Mesenteric fat pad (tissue), 1 donor: Measurements from ENCODE around the gene CCDC177. TPM values are rescaled to one million over a fixed set of nuclear protein-coding genes. Genes with fewer than 3 reads are reported as not detected.

ENCODE experiments used
- DNase-seq: peaks from one replicate; pipeline ENCODE4 v3.0.0-alpha.2; 2020; ENCODE audit warnings: low spot score
- long read RNA-seq: library from polyadenylated mRNA; unstranded; transcript quantifications from one replicate; pipeline ENCODE4 v2.0.0, GENCODE V29; 2020
- total RNA-seq: library from RNA; stranded (reverse); fragmentation: NEBNext Ultra II Directional; extraction: Animal tissue kit (Norgen Biotek cat#: 25700); gene quantifications from one replicate; pipeline ENCODE4 v1.2.1, GENCODE V29; 2021
- donor health status: DM: yes; HTN: yes; CAD: no.

The CCDC177 gene
- total RNA-seq = not detected
- long read RNA-seq = 0 reads

DNA sequence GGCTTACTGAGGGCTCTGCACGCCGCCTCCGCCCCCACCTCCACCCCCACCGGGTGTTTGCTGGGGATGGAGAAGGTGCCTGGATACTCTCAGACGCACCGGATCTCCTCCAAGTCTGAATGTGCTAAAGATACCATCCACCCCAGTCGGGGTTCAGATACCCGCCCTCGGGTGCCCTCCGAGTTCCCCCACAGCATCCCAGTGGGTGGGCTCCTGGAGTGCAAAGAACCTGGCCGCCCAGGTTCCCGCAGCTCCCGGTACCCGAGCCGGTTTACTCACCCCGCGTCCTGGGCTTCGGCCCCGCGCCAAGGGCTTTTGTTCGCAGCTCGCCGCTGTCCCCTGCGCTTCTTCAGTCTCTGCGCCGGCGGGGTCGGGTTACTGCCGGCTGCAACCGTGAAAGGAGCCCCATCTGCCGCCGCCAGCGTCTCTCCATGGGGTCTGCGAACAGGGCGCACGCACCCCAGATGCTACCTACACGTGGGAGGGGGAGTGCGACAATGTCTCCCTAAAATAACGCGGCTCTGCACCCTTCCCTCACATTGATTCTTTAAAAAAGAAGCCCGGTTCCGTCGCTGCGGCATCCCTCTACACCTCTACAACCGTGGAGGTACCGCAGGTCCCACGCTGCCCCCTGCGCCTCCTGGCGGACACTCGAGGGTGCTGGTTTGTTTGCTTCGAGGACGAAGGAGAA is at the start of gene CCDC177:
Gene CCDC177 (minus strand): TSS at position 609 of the 691 bp plus-strand sequence. CDS start 1,249 bp downstream, outside the sequence.
- no peak for DNase-seq

DNA sequence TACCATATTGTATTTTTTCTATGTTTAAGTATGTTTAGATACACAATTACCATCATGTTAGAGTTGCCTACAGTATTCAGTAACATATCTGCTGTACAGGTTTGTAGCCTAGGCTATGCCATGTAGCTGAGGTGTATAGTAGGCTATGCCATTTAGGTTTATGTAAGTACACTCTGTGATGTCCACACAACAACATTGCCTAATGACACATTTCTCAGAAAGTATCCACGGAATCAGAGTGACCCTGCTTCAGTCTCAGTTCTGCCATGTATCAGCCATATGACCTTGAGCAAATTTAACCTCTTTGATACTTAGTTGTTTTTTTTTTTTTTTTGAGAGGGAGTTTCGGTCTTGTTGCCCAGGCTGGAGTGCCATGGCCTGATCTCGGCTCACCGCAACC is 49.5 kb upstream of the CCDC177 start:
- DNase-seq = no peak

DNA sequence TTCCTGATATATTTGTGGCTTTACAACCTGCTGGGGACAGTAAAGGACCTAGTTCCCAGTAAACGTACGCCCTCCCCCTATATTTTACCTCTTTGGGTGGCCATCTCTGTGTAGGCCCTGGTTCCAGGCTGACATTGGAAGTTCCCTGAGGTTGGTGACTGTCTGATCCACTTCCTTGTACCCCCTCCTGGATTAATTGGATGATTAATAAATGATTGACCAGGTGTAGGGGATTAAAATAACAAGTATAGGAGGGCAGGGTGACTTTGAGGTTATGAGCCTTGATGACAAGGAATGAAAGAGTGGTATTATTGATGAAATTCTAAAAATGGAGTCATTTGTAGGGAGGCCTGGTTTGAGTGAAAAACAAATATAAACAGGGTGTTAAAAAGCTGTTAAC is 46.3 kb upstream of the CCDC177 start:
- DNase-seq = no peak

DNA sequence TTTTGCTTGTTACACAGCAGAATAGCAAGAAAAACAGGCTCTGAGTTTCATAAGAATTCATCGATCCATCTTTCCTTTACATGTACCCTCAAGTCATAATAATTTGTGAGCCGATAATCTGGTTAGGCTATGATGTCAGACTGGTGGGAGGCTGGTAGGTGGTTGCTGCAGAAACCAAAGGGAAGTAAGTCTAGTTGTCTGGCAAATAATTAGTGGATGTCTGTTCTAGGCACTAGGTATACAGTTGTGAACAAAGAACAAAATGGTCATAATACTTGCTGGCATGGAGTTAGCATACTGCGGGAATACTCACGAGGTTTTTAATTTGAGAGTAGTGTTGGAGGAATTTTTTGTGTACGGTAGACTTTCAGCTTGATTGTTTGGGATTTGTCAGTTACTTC is 45.5 kb upstream of the CCDC177 start:
- no peak for DNase-seq

DNA sequence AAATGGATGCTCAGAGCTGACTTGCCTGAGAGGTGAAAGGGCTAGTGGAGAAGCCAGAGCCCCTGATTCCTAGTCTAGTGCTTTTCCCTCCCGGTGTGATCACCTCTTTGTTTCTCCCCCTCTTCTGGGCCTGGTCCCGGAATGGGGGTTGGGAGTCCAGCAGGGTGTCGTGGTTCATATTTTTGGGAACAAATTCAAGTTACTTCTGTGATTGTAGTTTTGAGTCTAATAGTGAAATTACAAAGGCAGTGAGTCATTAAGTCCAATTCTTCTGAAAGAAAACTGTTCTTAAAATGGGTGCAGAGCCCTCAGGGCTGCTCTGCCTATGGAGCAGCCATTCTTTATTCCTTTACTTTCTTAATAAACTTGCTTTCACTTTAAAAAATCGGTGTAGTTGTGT is 44.3 kb upstream of the CCDC177 start:
- no peak for DNase-seq

DNA sequence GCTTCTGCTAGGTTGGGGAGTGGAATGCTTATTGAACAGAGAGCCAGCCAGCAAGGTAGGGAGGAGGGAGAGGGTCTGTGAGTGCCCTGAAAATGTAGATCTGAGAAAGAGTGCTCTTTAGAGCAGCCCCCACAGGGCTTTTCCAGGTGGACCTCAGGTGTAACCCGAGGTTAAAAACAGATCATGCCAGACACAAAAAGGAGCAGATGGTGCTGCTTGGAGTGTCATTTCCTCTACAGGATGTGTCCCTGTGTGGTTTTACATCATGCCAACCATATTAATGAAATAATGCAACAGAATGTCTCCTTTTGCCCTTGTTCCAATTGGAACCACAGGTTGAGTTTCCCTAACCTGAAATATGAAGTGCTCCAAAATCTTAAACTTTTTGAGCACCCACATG is 43.1 kb upstream of the CCDC177 start:
- no peak for DNase-seq

DNA sequence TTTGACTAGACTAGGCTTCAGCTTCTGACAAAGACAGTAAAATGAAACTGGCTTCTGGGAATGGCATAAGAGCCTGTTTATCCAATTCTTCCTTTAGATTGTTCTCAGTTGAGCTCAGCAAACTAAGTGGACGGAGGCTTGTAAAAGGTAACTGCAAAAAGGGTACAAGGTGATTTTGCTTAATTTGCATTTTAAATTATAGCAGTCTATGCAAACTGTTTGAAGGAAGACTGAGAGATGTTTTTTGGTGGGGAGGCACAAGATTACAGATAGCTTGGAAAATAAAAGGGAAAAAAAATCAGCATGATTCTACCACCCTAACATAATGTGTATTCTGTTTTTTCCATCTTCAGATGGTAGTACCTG is 41.7 kb upstream of the CCDC177 start:
- DNase-seq = no peak

DNA sequence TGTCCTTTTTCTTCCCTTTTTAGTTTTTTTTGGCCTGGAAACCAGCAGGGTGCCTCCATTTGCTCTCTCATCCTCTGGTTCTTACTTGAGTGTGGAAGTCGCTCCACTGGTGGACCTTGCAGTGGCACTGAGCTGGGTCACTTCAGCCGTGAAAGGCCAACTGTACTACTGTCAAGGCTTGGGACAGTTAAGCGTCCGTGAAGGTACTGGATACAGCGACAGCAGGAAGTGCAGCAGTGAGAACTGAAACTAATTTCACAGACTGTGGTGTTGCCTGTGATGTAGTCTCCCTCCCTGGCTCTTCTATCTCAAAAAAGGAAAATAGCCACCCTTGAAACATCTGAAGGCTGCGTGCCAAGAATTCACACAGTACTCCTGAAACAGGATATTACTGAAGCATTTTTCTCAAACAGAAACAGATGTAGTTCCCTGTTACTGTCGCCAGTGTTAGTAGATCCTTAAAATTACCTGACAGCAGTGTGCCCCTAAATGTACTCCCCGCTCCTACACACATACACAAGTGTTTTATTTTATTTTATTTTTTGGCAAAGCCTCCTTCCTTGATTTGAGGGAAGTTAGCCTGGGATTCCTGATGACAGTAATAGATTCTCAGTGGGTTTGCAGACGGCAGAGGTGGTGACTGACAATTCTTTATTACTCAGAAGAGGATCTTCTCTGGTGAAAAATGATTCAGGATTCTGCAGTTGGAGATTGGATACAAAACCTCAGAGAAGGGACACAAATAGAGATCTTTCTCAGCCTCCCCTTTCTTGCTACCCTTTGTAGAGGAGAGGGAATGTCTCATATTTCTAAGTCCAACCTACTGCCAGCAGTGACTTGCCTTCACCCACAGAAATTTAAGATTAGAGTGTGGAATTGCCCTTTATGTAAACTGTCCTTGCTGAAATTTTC is 41.1 kb upstream of the CCDC177 start:
- DNase-seq = no peak

DNA sequence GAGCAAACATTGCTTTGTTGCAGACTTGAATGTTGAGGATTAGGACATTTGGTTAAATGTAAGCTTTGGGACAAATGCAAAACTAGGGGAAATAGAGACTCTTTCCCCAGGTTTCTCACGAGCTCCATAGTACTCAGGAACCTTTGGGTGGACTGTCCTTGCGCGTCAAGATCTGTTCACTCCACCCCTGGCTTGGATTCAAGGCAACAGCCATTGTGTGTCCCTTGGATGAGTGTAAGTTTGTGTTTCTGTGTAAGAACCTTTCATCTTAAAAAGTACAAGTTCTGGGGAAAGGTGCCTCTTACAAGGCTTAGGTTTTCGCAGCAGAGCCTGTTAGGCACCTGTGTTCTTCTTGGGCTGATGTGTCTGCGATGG is 40.4 kb upstream of the CCDC177 start:
- DNase-seq = no peak

DNA sequence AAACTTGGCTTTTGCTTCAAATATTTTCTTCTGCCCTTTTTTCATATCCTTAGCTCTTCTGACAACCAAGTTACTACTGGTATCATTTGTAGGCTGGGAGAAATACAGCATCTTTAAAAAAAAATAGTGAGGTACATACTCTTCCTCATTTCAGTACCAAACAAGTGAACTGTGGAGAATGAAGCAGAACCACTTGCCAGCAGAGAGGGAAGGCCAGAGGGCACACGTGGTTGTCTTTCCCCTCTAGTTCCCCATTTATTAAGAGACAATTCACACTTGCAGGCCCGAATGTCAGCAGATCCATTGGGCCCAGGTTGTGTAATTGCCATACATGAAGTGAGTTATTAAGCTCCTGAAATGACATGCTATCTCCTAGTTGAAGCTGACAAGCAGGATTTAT is 39.9 kb upstream of the CCDC177 start:
- DNase-seq = no peak

DNA sequence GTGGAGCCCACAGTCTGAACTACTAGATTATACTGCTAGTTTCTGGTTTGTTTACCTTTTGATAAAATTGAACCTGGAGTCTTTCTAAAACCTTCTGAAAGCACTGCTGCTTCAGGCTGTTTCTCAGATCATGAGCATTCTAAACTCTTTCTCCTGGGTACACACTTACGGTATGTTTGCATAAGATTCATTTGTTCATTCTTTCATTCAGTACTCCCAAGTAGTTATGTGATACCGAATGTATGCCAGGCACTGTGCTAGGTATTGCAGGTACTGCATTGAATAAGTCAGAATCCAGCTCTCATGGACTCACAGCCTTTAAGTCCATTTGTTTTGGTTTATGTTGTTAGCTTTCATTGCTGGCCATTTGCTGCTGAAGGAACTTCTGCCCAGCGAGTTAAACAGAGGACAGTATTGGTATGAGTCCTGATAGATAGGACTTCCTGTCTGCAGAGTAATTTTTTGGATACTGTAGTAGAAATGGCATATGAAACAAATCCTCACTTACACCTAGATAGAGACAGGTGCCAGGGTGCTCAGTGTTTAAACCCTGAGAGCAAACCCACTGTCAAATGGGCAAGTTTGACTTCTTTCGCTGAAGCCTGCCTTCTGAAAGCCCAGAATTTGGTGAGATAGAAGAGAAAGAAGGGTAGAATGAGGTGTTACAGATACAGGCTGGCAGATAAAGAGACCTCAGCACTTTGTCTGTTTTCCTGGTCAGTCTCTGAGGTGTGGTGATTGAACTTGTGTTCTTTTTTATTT is 38.8 kb upstream of the CCDC177 start:
- no peak for DNase-seq

DNA sequence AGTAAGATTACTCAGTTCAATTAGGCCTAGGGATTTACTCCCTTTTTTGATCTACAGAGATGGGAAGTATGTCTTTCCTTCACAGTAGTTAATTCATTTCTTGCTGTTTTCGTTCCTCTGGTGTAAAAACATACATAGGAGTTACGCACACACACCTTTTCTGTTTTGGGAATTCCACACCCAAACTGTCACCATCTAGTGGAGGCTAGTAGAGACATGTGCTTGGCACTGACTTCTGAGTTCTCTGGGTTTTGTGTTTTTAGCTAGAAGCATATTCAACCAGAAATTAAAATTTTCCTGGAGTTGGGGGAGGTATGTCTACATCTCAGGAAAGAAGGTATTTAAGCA is 38.1 kb upstream of the CCDC177 start:
- DNase-seq = no peak

DNA sequence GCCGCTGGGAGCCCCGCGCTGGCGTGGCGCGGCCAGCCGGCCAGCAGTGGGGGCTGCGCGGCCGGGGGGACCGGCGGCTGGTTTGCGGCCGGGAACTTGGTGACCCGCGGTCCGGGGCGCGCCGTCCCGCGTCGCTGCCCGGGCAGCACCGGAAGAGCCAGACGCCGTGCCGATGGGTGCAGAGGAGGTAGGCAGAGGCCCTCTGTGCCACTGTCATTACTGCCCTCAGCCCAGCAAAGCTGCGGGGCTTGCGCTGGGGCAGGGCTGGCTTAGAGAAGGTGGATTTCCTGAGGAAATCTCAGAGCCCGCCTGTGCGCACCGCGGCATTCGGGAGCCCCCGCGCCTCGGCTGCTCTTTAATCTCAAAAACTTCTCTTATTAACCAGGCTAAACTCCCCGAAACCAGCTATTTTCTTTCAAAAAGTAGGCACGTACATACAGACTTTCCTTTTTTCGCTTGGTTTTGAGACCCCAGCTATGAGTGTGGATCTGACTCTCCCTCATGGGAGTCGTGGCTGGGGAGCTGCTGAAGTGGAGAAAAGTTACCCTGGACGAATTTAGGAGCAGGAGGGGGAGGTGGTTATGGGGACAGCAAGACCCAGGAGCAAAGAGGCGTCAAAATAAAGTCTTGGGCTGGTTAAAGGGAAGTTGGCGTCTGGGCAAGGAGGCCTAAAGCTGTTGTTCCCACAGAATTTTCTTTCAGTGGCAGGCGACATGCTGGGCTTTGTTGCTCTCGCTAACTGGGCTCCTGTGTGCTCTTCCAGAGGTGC is 37.5 kb upstream of the CCDC177 start:
- no peak for DNase-seq

DNA sequence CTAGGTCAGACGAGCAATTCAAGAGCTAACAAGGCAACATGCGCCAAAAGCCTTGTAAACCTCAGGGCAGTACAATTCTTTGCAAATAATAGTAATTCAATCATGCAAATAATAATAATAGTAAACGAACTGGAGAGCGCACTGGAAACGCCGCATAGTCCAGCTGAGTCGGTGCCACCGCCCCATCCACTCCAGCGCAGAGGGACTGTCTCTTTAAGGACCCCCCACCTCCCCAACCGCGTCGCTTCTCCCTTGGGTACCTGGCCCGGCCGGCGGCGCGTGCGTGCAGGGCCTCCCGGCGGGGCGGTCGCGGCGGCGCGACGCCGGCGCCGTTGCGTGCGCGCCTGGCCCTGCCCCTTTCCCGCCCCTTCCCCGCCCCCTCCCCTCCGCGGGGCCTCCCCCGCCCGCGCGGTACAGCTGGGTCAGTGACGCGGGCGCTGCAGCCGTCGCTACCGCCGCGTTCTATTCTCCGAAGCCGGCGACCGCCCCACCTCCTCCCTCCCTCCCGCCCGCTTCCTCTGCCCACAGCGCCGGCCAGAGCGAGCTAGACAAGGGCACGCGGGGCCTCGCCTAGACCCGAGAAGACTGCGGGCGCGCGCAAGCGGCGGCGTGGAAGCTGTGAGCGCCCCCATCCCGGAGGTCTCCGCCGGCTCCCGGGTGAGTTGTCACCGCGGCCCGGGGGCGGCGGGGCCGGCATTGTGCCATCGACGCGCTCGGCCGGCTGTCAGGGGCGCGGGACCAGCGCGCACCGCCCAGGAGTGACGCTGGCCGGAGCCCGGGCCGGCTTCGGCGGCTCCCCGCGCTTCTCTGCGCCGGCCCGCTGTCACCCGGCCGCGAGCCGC is 36.7 kb upstream of the CCDC177 start, which contains the start of gene SUSD6:
Gene SUSD6 (plus strand): TSS at position 425 of the 842 bp plus-strand sequence. CDS start 46,997 bp downstream, outside the sequence.
- peak; percentile 96 for DNase-seq

DNA sequence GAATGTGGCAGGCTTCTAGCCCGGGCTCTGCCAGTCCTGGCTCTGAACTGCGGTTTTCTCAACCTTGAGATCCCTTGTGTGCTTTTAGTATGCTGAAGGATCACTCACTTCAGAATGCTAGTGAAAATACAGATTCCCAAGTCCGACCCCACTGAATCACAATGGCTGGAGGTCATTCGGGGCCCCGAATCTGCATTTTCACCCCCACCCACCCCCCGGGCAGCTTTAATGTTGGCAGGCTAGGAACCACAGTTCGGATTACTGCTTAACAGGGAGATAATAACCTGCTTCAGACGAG is 36.2 kb upstream of the CCDC177 start:
- no peak for DNase-seq

DNA sequence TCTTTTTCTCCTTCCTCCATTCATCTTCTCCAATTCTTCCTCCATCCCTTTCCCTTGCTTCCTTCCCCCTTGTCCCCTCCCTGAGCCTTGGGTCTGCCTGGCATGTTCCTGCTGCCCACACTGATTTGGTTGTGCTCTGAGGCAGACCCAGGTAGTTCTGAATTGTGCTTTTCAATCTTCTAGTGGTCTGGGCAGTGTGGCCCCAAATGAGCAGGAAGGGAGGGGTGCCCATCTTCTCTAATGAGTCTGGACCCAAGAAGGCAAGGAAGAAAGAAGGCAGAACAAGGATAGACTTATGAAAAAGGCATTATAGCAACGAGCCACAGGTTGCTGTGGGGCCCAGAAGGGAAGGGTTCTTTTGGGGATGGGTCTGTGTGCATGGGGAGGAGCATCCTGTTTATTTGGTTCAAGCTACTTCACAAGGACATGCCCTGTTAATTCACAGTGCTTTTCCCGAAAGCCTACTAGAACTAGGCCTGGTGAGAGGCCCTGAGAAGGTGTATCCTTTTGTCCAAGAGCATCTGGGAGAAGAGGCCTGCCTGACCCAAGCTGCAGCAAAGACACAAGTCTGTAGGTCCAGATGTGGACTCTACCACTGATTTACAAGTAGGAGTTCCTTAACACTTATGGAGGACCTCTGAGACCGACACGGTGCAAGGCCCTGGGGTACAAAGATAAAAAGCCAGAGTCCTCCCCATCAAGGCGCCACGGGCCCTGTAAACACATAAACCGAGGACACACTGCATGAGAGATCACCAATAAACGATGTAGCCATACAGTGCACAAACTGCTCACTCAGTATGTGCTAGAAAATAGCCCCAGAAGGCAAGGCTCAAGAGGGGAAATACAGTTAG is 35.6 kb upstream of the CCDC177 start:
- no peak for DNase-seq

DNA sequence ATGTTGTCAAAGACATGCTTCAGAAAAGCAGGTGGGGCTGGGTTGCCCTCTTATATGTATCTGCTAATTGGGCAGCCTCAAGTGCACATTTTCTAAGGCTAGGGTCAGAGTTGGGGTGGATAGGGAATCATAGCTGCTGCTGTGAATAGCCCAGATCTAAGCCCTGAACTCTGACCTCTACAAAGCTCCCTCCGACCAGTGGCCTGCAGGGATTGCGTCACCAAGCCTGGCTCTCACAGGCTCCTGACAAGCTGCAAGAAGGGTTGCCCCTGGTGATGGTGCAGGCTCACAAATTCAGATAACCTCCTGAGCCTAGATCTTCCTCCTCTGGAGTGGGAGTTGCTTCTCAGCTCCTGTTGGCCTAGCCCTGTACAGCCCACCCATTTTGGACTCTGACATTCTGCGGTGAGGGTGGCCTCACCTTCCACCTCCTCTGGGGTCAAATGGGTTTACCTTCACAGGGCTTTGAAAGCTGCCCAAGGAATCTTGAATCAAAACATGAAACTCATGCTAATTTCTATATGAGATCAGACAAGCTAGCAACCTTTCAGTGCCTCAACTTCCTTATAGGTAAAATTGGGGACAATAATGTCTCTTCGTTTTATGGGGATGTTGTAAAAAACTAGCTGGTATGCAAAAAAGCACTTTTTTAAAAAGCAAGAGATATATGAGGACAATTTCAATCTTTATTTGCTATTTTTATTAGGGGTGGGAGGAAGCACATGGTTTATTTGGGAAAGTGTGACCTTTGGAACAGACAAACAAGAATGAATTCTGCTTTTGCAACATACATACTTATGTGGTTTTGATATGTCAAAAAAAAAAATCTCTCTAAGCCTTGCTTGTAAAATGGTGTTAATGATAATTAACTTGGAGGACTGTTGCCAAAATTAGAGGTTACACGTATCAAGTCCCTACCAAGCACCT is 31.9 kb upstream of the CCDC177 start:
- no peak for DNase-seq

DNA sequence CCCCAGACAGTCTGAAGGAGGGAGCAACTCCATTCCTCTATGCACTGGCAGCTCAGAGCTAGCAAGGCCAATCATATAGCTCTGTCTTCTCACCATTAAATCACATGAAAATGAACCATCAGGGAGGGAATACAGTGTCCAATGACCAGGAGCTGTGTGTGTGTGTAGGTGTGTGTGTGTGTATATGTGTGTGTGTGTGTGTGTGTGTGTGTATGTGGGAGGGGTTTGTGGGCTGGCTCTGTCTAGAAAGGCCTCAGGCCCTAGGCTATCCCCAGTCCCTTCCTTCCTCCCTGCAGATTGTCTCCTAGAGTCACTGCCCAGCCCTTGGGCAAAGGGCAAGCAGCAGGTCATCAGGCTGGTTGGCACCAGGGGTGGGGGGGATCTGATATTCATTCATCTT is 31.1 kb upstream of the CCDC177 start:
- DNase-seq = no peak
